Neural progenitor cell (in vitro differentiated cells): ENCODE results near the gene SPEN.

ENCODE experiments used
- EZH2 ChIP-seq: fragments of 200-600 bp; sonication (generic); IDR thresholded peaks from 2 replicates; pipeline ENCODE4 v1.6.1; 2017; ENCODE audit warnings: antibody characterized with exemption, mild to moderate bottlenecking, moderate library complexity
- TF ChIP-seq, protein P1 (sequence below): fragments of 200-600 bp; sonication (generic); IDR thresholded peaks from 2 replicates; pipeline ENCODE4 v1.5.1; 2017; ENCODE audit warnings: antibody characterized with exemption, mild to moderate bottlenecking

DNA sequence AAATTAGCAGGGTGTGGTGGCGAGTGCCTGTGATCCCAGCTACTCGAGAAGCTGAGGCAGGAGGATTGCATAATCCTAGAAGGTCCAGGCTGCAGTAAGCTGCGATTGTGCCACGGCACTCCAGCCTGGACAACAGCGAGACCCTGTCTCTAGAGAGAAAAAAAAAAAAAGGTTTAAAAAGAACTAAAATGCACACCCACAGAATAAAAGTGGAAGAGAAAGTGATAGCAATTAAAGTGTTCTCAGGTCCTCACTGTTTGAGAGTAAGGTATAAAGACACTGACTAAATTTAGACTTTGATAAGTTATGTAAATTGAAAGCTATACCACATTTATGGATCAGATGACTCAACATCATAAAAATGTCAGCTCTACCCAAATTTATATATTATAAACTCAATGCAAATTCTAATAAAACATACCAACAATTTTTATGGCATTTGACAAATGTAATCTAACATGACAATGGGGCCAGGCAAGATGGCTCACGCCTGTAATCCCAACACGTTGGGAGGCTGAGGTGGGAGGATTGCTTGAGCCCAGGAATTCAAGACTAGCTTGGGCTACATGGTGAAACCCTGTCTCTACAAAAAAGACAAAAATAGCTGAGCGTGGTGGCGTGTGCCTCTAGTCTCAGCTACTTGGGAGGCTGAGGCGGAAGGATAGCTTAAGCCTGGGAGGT, 116.6 kb downstream of the SPEN start:
- TF ChIP-seq, protein P1, sequence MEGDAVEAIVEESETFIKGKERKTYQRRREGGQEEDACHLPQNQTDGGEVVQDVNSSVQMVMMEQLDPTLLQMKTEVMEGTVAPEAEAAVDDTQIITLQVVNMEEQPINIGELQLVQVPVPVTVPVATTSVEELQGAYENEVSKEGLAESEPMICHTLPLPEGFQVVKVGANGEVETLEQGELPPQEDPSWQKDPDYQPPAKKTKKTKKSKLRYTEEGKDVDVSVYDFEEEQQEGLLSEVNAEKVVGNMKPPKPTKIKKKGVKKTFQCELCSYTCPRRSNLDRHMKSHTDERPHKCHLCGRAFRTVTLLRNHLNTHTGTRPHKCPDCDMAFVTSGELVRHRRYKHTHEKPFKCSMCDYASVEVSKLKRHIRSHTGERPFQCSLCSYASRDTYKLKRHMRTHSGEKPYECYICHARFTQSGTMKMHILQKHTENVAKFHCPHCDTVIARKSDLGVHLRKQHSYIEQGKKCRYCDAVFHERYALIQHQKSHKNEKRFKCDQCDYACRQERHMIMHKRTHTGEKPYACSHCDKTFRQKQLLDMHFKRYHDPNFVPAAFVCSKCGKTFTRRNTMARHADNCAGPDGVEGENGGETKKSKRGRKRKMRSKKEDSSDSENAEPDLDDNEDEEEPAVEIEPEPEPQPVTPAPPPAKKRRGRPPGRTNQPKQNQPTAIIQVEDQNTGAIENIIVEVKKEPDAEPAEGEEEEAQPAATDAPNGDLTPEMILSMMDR = no peak
- no peak for TF ChIP-seq EZH2
